Measurements from ENCODE around the gene TRIB2.

GRCh38 chr2:12697617-12698016, 19.1 kb upstream of the TRIB2 start:
- TF ChIP-seq POLR2A (IDR thresholded peaks at IDR 0.05; ENCODE audit: extremely low read depth, insufficient read length): no peak
- TF ChIP-seq CTCF (IDR thresholded peaks at IDR 0.05; ENCODE audit: low read depth, low read length): no peak
- no peak for TF ChIP-seq MAX (IDR thresholded peaks at IDR 0.05; ENCODE audit: low read depth, low read length)
